ENCODE results near the gene MLLT3. TPM values are rescaled to one million over a fixed set of nuclear protein-coding genes. Genes with fewer than 3 reads are reported as not detected.

MLLT3 gene
- total and polyA plus RNA-seq, 8 donors = 1.8 to 10.3 (median 4.2) TPM

DNA sequence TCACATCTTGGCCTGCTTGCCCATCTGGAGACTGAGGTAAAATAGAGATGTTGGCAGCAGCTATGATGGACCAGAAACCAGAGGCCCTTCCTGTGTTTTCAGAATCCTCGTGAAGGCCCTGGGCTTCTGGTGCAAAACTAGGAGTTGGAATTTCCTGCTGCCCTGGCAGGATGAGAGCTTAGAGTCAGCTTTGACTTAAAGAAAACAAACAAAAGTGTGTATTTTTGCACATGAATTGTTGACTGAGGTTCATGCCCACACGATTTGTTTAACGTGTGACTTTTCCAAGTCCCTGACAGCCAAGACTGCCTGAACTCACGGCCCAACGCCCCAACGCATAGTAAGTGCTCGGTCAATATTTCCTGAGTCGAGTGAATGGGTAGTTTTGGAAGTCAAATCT, 303.1 kb downstream of the MLLT3 start:
- intact Hi-C loops (cut with DNase I) = no loop called here
- Histone ChIP-seq H3K4me1 (peaks cover 0 to 10% (median 6%) of the 10 kb centered on the region in 3 donors), H3K27ac (no peak overlapping the region), H3K36me3 (no peaks in the 10 kb centered on the region), H3K27me3 (no peaks in the 10 kb centered on the region), H3K9me3 (no peaks in the 10 kb centered on the region), H3K4me3 (no peak overlapping the region)
- DNase-seq (no peak), ATAC-seq (no peak), FAIRE-seq (no peak)
- 56 to 57% methylated on average over 8 of the region's 8 CpGs for WGBS, 2 donors
- TF ChIP-seq, protein P1, sequence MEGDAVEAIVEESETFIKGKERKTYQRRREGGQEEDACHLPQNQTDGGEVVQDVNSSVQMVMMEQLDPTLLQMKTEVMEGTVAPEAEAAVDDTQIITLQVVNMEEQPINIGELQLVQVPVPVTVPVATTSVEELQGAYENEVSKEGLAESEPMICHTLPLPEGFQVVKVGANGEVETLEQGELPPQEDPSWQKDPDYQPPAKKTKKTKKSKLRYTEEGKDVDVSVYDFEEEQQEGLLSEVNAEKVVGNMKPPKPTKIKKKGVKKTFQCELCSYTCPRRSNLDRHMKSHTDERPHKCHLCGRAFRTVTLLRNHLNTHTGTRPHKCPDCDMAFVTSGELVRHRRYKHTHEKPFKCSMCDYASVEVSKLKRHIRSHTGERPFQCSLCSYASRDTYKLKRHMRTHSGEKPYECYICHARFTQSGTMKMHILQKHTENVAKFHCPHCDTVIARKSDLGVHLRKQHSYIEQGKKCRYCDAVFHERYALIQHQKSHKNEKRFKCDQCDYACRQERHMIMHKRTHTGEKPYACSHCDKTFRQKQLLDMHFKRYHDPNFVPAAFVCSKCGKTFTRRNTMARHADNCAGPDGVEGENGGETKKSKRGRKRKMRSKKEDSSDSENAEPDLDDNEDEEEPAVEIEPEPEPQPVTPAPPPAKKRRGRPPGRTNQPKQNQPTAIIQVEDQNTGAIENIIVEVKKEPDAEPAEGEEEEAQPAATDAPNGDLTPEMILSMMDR (IDR thresholded peaks at IDR 0.05) = no peak

DNA sequence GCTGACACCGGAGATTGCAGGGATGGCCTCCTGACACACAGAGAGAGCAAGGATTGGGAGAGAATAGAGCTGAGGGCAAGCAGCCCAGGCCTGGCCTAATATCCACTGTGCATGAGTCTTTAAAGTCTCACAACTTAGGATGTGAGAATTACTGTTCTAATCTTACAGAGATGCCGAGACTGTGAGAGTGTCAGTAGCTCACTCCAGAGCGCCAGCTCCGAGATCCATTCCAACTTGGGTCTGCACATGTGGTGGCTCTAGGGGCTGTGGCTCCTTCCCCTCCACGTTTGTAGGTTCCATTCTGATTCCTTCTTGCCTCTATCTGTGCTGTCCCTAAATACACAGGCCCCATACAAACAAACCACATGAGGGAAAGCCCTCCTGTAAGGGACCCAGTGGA, 304.6 kb downstream of the MLLT3 start:
- no peaks in the 10 kb centered on the region for H3K36me3 ChIP-seq
- no peaks in the 10 kb centered on the region for H3K27me3 ChIP-seq
- intact Hi-C loops (cut with DNase I) = no loop called here
- no peak for DNase-seq
- TF ChIP-seq, protein P1 (IDR thresholded peaks at IDR 0.05) = no peak
- H3K27ac ChIP-seq = no peak overlapping the region
- no peak for ATAC-seq
- H3K4me1 ChIP-seq = peaks cover 0 to 10% (median 6%) of the 10 kb centered on the region in 3 donors
- 94 to 98% methylated on average over 5 of the region's 5 CpGs for WGBS, 2 donors
- H3K9me3 ChIP-seq = no peaks in the 10 kb centered on the region
- no peak overlapping the region for H3K4me3 ChIP-seq
- no peak for FAIRE-seq

DNA sequence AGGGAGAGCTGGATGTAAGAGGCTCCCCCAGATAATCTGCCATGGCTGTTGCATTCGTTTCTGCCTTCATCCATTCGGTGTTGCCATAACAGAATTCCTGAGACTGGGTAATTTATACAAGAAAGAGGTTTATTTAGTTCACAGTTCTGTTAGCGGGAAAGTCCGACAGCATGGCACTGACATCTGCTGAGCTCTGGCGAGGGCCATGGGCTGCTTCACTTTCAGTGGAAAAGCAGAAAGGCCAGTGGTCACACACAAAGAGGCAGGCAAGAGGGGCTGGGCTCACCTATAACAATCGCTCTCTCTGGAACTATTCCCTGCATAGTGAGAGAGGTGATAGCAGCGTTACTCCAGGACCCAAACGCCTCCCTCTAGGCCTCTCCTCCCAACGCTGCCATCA, 305.9 kb downstream of the MLLT3 start:
- Histone ChIP-seq H3K4me3 (no peak overlapping the region), H3K36me3 (no peaks in the 10 kb centered on the region), H3K27ac (no peak overlapping the region), H3K4me1 (peaks cover 0 to 10% (median 6%) of the 10 kb centered on the region in 3 donors), H3K27me3 (no peaks in the 10 kb centered on the region), H3K9me3 (no peaks in the 10 kb centered on the region)
- ATAC-seq = no peak
- TF ChIP-seq, protein P1 (IDR thresholded peaks at IDR 0.05) = no peak
- 82 to 87% methylated on average over 9 of the region's 9 CpGs for WGBS, 2 donors
- intact Hi-C loops (cut with DNase I) = no loop called here
- no peak for FAIRE-seq
- no peak for DNase-seq

DNA sequence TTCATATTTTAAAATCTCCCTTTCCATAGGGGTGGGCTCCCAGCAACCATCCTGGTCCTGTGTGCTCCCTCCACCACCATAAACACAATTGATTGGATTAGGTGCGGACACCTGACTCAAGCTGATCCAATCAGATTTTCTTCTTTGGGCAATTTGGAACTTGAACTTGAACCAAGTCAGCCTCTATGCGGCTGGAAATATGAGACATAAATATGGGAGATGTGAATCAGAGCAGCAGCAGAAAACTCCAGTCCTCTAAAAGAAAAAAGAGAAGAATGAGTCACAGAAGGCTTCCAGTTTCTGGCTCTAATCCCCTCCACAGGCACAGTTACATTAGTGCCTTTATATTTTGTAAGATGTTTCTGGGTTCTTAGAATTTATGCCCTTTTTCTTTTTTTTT, 306.6 kb downstream of the MLLT3 start:
- Histone ChIP-seq H3K27me3 (no peaks in the 10 kb centered on the region), H3K4me3 (no peak overlapping the region), H3K9me3 (no peaks in the 10 kb centered on the region), H3K4me1 (peaks cover 0 to 10% (median 3%) of the 10 kb centered on the region in 3 donors), H3K27ac (no peak overlapping the region), H3K36me3 (no peaks in the 10 kb centered on the region)
- no peak for FAIRE-seq
- TF ChIP-seq, protein P1 (IDR thresholded peaks at IDR 0.05) = no peak
- ATAC-seq = no peak
- intact Hi-C loops (cut with DNase I) = no loop called here
- DNase-seq = no peak
- WGBS, 2 donors = 92 to 94% methylated on average over 2 of the region's 2 CpGs

DNA sequence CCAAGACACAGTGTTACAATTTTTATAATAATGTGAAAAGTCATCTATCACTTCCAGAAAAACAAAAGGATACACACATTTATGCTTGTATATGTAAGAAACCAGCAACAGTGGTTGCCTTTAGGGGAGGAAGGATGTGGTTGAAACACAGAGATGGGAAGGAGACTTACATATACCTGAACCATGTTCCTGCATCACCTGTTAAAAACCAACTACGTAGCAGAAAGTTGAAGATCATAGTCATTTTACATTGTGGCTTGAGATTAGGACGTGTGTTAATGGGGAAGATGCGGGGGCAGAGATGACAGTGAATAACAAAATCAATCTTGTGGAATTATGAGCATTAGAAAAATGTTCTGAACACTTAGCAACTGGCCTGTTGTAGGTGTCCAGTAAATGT, 307.3 kb downstream of the MLLT3 start:
- FAIRE-seq = no peak
- TF ChIP-seq, protein P1 (IDR thresholded peaks at IDR 0.05) = no peak
- 84 to 86% methylated on average over 3 of the region's 3 CpGs for WGBS, 2 donors
- no peak for DNase-seq
- no peak for ATAC-seq
- H3K9me3 ChIP-seq = no peaks in the 10 kb centered on the region
- H3K27ac ChIP-seq = no peak overlapping the region
- no peaks in the 10 kb centered on the region for H3K36me3 ChIP-seq
- no peak overlapping the region for H3K4me3 ChIP-seq
- intact Hi-C loops (cut with DNase I) = no loop called here
- no peaks in the 10 kb centered on the region for H3K27me3 ChIP-seq
- peaks cover 0 to 4% (median 0%) of the 10 kb centered on the region in 3 donors for H3K4me1 ChIP-seq

Measured in pancreas (tissue), 10 donors.